Lower lobe of right lung (tissue), 2 donors: ENCODE measurements around the gene SLC5A9. TPM values are rescaled to one million over a fixed set of nuclear protein-coding genes. Genes with fewer than 3 reads are reported as not detected.

Source experiments
- ATAC-seq, 2 donors: fragments of 200-7000 bp; cut with Tn5 transposase; one replicate each; pipeline ENCODE4 v1.9.1; 2020 to 2022; ENCODE audit warnings: mild to moderate bottlenecking in 2 of 2, moderate library complexity in 2 of 2
- DNase-seq: peaks from one replicate; pipeline ENCODE4 v3.0.0-alpha.2; 2020
- H3K27ac ChIP-seq: fragments of 200-600 bp; one replicate; pipeline ENCODE4 v1.8.0; 2022
- H3K27me3 ChIP-seq: fragments of 200-600 bp; one replicate; pipeline ENCODE4 v1.8.0; 2022; ENCODE audit warnings: low read depth
- H3K36me3 ChIP-seq: fragments of 200-600 bp; one replicate; pipeline ENCODE4 v1.8.0; 2022; ENCODE audit warnings: mild to moderate bottlenecking
- H3K4me1 ChIP-seq: fragments of 200-600 bp; one replicate; pipeline ENCODE4 v1.8.0; 2022
- H3K4me3 ChIP-seq: fragments of 200-600 bp; one replicate; pipeline ENCODE4 v1.8.0; 2022; ENCODE audit warnings: mild to moderate bottlenecking
- H3K9me3 ChIP-seq: fragments of 200-600 bp; one replicate; pipeline ENCODE4 v1.8.0; 2022
- CTCF ChIP-seq: fragments of 200-600 bp; IDR thresholded peaks from one replicate; pipeline ENCODE4 v1.8.0; 2022; ENCODE audit warnings: antibody characterized with exemption, mild to moderate bottlenecking
- intact Hi-C: fragments of 100-400 bp; cut with DNase I; formaldehyde crosslinking; loops from one replicate; pipeline ENCODE4 v1.11.0; 2022
- long read RNA-seq: library from polyadenylated mRNA; unstranded; transcript quantifications from one replicate; pipeline ENCODE4 v2.0.0, GENCODE V29; 2021
- total RNA-seq: library from RNA; stranded (reverse); fragmentation: NEBNext Ultra II Directional; extraction: Animal tissue kit (Norgen Biotek cat#: 25700); gene quantifications from one replicate; pipeline ENCODE4 v1.2.1, GENCODE V29; 2021
- donor health status: DM: no; HTN: yes; CAD: no; lungs with severe emphysema.

Gene SLC5A9
- total RNA-seq, result 8.2 TPM
- long read RNA-seq, partial matches to known transcripts, result 5 of 15 reads
- long read RNA-seq, other reads (novel, unspliced or antisense), result 8 of 15 reads

GRCh38 chr1:48222501-48223242 lies at the start of gene SLC5A9:
Gene SLC5A9, plus strand, starts transcription at chr1:48222716. Its CDS starts 21 bp downstream, at chr1:48222737.
- peak; percentile 6 to 61 for ATAC-seq
- H3K36me3 ChIP-seq, result no peaks in the 10 kb centered on the region
- intact Hi-C loops, result no loop called here

GRCh38 chr1:48175116-48175515 lies 47.4 kb upstream of the SLC5A9 start:
- DNase-seq (no peak), ATAC-seq (no peak)
- Histone ChIP-seq H3K4me3 (no peak overlapping the region), H3K36me3 (no peaks in the 10 kb centered on the region), H3K9me3 (no peaks in the 10 kb centered on the region), H3K4me1 (no peaks in the 10 kb centered on the region), H3K27ac (no peak overlapping the region), H3K27me3 (no peaks in the 10 kb centered on the region)
- intact Hi-C loops, result no loop called here
- TF ChIP-seq CTCF, result no peak

More at GRCh38 chr1:48222501-48223242, at the start of gene SLC5A9:
- H3K4me3 ChIP-seq, result no peak within 1 kb of the TSS
- H3K4me1 ChIP-seq, result peaks cover 8% of the 10 kb centered on the region
- H3K9me3 ChIP-seq, result no peaks in the 10 kb centered on the region
- TF ChIP-seq CTCF, result no peak
- no peak within 1 kb of the TSS for H3K27ac ChIP-seq
- H3K27me3 ChIP-seq, result no peaks in the 10 kb centered on the region
- no peak for DNase-seq

GRCh38 chr1:48177257-48177656 lies 45.3 kb upstream of the SLC5A9 start:
- DNase-seq, result no peak
- Histone ChIP-seq H3K27me3 (no peaks in the 10 kb centered on the region), H3K4me3 (no peak overlapping the region), H3K9me3 (no peaks in the 10 kb centered on the region), H3K27ac (no peak overlapping the region), H3K4me1 (no peaks in the 10 kb centered on the region), H3K36me3 (no peaks in the 10 kb centered on the region)
- intact Hi-C loops, result no loop called here
- no peak for TF ChIP-seq CTCF
- no peak for ATAC-seq

- H3K27ac ChIP-seq, result no peak overlapping the region
- no peak for TF ChIP-seq CTCF
- H3K36me3 ChIP-seq, result no peaks in the 10 kb centered on the region
- no peak for ATAC-seq
- H3K4me1 ChIP-seq, result no peaks in the 10 kb centered on the region
- H3K27me3 ChIP-seq, result no peaks in the 10 kb centered on the region
- H3K4me3 ChIP-seq, result no peak overlapping the region
- no peak for DNase-seq
- intact Hi-C loops, result no loop called here
- no peaks in the 10 kb centered on the region for H3K9me3 ChIP-seq
These were observed 40.7 kb upstream of the SLC5A9 start for GRCh38 chr1:48181669-48182367.

- Histone ChIP-seq H3K27me3 (no peaks in the 10 kb centered on the region), H3K4me1 (no peaks in the 10 kb centered on the region), H3K9me3 (no peaks in the 10 kb centered on the region), H3K36me3 (no peaks in the 10 kb centered on the region), H3K27ac (no peak overlapping the region), H3K4me3 (no peak overlapping the region)
- DNase-seq, result no peak
- no peak for ATAC-seq
- no peak for TF ChIP-seq CTCF
- intact Hi-C loops, result no loop called here
These were observed 40.1 kb upstream of the SLC5A9 start for GRCh38 chr1:48182439-48182838.
